Forelimb muscle (tissue), 1 donor: Measurements from ENCODE around the gene KLHDC10. TPM values are rescaled to one million over a fixed set of nuclear protein-coding genes. Genes with fewer than 3 reads are reported as not detected.
"Not testable (repeated sequence)": the region's sequence is repeated elsewhere in the genome, so short reads cannot be mapped to it uniquely, and the experiment has no call there.

Experiments
- DNase-seq: peaks from one replicate; pipeline ENCODE4 v3.0.0-alpha.2; 2013; ENCODE audit warnings: low read depth
- polyA plus RNA-seq: library from polyadenylated mRNA; unstranded; fragments of 120-200 nt; gene quantifications from one replicate; pipeline ENCODE4 v1.2.1, GENCODE V29; 2013; ENCODE audit not compliant: insufficient read length

KLHDC10 gene
- polyA plus RNA-seq, 1 donor: 40.5 TPM

DNA sequence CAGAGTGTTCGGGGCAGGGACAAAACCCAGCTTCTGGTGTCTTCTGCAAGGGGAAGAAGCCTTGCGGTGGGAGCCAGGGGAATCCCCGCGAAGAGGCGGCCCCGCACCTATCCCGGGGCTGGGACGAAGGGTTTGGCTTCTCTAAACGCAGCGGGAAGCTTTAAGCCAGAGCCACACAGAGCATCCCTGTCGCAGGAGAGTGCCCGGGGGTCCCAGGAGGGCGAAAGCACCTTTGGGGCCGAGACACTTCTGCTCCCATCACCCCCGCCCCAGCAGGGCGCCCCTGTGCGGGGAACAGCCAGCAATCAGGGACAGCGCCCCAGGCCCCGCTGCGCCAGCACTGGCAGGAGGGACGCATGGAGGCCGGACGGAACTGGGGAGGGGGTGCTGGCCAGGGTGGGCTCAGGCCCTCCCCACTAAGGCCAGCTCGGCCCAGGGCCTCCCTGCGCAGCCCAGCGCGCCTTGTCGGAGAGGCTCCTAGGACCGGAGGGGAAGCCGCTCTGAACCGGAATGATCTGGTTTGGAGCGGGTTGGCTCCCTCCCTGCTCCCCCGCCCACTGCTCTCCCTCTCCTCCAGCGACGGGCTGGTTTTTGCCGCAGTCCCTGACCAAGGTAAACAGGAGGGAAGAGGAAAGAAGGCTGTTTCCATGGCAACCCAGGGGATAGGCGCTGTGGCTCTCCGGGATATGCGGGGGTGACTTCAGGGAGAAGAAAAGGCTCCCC, 71.0 kb downstream of the KLHDC10 start:
- DNase-seq: peak; percentile 72

GRCh38 chr7:130141884-130142653, 71.7 kb downstream of the KLHDC10 start:
- no peak for DNase-seq

GRCh38 chr7:130142654-130143333, 72.5 kb downstream of the KLHDC10 start:
- no peak for DNase-seq

GRCh38 chr7:130143334-130143732, 73.0 kb downstream of the KLHDC10 start:
- no peak for DNase-seq

DNA sequence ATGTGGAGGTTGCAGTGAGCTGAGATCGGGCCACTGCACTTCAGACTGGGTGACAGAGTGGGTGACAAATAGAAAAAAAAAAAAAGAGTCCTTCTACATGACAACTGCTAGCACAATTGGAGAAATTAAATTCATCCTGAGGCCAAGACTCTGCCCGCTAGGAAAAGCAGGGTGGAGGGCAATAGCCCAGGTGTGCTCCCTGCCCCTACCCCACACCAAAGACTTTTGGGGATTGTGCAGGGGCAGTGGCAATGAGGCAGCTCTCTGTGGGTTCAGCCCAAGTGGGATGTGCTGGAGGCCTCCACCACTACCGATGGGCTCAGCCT, 73.6 kb downstream of the KLHDC10 start:
- no peak for DNase-seq

- no peak for DNase-seq
Measured at GRCh38 chr7:130144312-130145171, 74.2 kb downstream of the KLHDC10 start.

GRCh38 chr7:130145424-130146100, 75.2 kb downstream of the KLHDC10 start:
- no peak for DNase-seq

GRCh38 chr7:130146142-130146541, 75.8 kb downstream of the KLHDC10 start:
- not testable (repeated sequence) for DNase-seq

- DNase-seq: no peak
Measured at GRCh38 chr7:130146693-130147405, 76.5 kb downstream of the KLHDC10 start.

- no peak for DNase-seq
Measured at GRCh38 chr7:130147710-130148325, 77.5 kb downstream of the KLHDC10 start.

GRCh38 chr7:130148561-130148960, 78.2 kb downstream of the KLHDC10 start:
- no peak for DNase-seq

GRCh38 chr7:130149281-130150139, 79.2 kb downstream of the KLHDC10 start:
- no peak for DNase-seq

DNA sequence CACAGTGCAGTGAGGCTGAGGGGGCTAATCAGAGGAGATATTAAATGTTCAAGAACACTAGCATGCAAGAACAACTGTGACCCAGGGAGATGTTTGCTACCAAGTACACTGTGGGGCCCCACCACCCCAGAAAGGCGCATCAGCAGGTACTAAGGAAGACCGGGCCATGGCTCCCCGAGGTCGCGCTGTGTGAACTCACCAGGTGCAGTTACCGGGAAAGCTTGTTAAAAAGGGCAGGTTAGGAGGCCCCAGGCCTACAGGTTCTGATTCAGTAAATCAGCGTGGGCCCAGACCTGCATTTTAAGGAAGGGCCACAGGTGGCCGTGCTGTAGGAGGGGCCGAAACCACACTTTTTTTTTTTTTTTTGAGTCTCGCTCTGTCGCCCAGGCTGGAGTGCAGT, 80.3 kb downstream of the KLHDC10 start:
- DNase-seq: no peak

DNA sequence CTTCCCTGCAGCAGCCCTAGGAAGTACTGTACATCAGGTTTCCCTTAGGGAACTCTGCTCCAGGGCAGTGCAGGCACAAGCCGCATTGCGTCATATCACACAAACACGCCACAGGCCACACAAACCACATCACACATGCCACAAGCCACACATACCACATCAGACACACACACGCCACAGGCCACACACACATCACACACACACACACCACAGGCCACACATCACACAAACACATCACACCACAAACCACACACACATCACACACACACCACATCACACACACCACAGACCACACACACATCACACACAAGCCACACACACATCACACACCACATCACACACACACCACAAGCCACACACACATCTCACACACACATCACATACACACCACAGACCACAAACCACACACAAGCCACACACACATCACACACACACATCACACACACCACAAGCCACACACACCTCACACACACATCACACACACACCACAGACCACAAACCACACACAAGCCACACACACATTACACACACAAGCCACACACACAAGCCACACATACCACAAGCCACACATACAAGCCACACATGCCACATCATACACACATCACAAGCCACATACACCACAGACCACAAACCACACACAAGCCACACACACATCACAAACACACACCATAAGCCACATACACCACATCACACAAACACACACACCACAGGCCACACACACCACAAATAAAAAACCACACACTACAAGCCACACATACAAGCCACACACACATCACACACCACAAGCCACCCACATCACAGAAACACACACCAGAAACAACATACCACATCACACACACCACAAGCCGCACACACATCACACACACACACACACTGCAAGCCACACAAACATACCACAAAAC, 81.5 kb downstream of the KLHDC10 start:
- no peak for DNase-seq

DNA sequence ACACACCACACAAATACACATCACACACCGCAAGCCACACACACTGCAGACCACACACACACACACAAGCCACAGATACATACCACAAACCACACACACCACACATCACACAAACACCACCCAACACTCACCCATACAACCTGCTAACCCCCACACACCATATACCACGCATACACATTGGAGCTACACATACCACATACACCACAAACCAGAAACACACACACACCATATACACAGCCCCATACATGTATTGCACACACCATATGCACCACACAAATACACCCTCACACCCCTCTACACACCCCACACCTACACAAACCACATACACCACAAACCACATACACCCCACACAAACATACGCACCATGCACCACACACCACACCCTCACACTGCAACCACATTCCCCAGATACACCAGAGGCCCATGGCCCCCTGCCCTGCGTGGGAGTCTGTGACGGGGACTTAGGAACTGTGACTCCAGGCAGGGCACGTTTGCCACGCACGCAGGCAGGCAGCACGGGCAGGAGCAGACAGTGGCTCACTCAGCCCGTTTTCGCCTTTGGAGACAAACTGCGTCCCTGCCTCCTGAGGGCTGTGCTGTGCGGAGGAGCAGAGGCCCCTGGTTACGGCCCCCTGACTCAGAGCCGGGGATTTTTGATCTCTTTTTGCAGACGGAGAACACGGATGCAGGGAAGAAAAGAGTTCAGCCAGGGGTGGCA, 82.3 kb downstream of the KLHDC10 start:
- DNase-seq: no peak

- no peak for DNase-seq
Measured at GRCh38 chr7:130153211-130153908, 83.0 kb downstream of the KLHDC10 start.

DNA sequence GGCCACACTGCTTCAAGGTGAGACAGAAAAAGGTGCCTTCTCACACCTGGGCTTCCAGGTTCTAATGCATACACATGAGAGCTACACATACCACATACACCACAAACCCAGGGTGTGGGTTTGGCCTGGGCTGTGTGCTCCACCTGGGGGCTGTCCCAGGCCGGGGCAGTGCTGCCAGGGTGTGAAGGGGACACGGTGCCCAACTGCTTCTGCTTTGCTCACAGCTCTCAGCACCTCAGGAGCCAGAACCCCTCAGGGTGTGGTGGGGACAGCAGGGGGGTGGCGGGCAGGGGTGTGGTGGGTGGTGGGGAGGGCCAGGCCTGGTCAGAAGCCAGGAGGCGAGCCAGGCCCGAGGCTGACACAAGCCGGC, 83.8 kb downstream of the KLHDC10 start:
- no peak for DNase-seq
